Measurements from ENCODE around the gene PPARGC1A.

- no peak for TF ChIP-seq POLR2A (IDR thresholded peaks at IDR 0.05)
- TF ChIP-seq, protein P1, sequence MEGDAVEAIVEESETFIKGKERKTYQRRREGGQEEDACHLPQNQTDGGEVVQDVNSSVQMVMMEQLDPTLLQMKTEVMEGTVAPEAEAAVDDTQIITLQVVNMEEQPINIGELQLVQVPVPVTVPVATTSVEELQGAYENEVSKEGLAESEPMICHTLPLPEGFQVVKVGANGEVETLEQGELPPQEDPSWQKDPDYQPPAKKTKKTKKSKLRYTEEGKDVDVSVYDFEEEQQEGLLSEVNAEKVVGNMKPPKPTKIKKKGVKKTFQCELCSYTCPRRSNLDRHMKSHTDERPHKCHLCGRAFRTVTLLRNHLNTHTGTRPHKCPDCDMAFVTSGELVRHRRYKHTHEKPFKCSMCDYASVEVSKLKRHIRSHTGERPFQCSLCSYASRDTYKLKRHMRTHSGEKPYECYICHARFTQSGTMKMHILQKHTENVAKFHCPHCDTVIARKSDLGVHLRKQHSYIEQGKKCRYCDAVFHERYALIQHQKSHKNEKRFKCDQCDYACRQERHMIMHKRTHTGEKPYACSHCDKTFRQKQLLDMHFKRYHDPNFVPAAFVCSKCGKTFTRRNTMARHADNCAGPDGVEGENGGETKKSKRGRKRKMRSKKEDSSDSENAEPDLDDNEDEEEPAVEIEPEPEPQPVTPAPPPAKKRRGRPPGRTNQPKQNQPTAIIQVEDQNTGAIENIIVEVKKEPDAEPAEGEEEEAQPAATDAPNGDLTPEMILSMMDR (IDR thresholded peaks at IDR 0.05): no peak
Measured at GRCh38 chr4:23937173-23937572, 47.3 kb upstream of the PPARGC1A start.

Measured in heart left ventricle (tissue), 13 donors.